ENCODE measurements around the gene RUNX2. TPM values are rescaled to one million over a fixed set of nuclear protein-coding genes. Genes with fewer than 3 reads are reported as not detected.
"Not testable (repeated sequence)": the region's sequence is repeated elsewhere in the genome, so short reads cannot be mapped to it uniquely, and the experiment has no call there.

The RUNX2 gene
- total and polyA plus RNA-seq, 2 of the 8 experiments (the other 6 are each of a cell fraction or from before 2014, with no cell fraction given): 0.26 to 1.2 TPM

DNA sequence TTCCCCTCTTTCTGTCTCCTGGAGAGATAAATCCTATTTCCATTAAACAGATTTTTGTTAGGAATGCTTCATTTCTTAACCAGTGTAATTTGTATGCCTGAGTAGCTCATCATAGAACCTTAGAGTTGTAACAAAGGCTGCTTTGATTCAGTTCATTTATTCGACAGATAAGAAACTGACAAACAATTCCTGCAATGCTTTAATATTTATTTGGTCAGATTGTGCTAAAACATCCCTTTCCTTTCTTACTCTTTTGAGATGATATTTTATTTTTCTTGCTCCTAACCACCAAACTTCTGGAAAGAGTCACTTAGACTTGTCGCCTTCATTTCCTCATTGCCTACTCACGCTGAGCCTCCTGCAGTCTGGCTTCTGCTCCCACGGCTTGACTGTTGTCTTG lies 138.6 kb downstream of the RUNX2 start:
- H2BK15ac ChIP-seq (ENCODE audit: low read length): no peak overlapping the region
- no peaks in the 10 kb centered on the region for H3K79me1 ChIP-seq (ENCODE audit: low read depth, low read length)
- H4K20me1 ChIP-seq (replicated peaks in 1 of 2; ENCODE audit: control insufficient read depth in 1 of 2, insufficient read depth in 2 of 2, low read length in 2 of 2): no peaks in the 10 kb centered on the region
- no peak overlapping the region for H2BK20ac ChIP-seq (ENCODE audit: low read length)
- WGBS, 2 experiments (ENCODE audit: extremely low coverage in 1 of 2, insufficient coverage in 1 of 2, insufficient read length in 1 of 2, insufficient replicate concordance in 2 of 2, low coverage in 1 of 2, low lambda C conversion rate in 2 of 2, missing lambda C conversion rate in 1 of 2): 88% methylated on average over 4 of the region's 4 CpGs; no CpG with 5 or more reads in 1 of the 2 experiments
- TF ChIP-seq EP300 (IDR thresholded peaks at IDR 0.05; ENCODE audit: borderline replicate concordance in 1 of 2, low read depth in 2 of 2, low read length in 2 of 2): no peak
- no peak for TF ChIP-seq TCF12 (IDR thresholded peaks at IDR 0.05; ENCODE audit: low read depth, low read length)
- no peak overlapping the region for H3K4ac ChIP-seq (replicated peaks; ENCODE audit: insufficient read length, low read depth, low read length)
- no peaks in the 10 kb centered on the region for H3K23me2 ChIP-seq (ENCODE audit: low read depth, low read length)
- POLR2A ChIA-PET (ENCODE audit: partially characterized antibody): no interaction called here
- H3K14ac ChIP-seq (ENCODE audit: insufficient read length): no peak overlapping the region
- no peaks in the 10 kb centered on the region for H3K36me3 ChIP-seq (ENCODE audit: control insufficient read depth in 2 of 4, insufficient read depth in 4 of 4, low read length in 3 of 4)
- no peak overlapping the region for H2AFZ ChIP-seq (ENCODE audit: low read length)
- no peak overlapping the region for H2BK5ac ChIP-seq (ENCODE audit: low read depth, low read length)
- H3K4me2 ChIP-seq (ENCODE audit: insufficient read depth in 1 of 2, low read depth in 2 of 2, low read length in 2 of 2): no peak overlapping the region
- no peak overlapping the region for H4K5ac ChIP-seq (ENCODE audit: insufficient read length, low read depth, low read length)
- no peak for DNase-seq (ENCODE audit: low read depth in 1 of 2, low spot score in 2 of 2)
- no peak overlapping the region for H4K91ac ChIP-seq (replicated peaks; ENCODE audit: insufficient read length, low read length)
- no peaks in the 10 kb centered on the region for H3K27me3 ChIP-seq (replicated peaks in 1 of 4; ENCODE audit: control insufficient read depth in 3 of 4, extremely low read depth in 1 of 4, insufficient read depth in 3 of 4, low read length in 3 of 4)
- no peak overlapping the region for H3K18ac ChIP-seq (ENCODE audit: extremely low read depth, low read length)
- FAIRE-seq: no peak
- no peak overlapping the region for H2AK5ac ChIP-seq (ENCODE audit: low read depth, low read length)
- no peak overlapping the region for H2BK120ac ChIP-seq (replicated peaks; ENCODE audit: low read depth, low read length)
- H3K23ac ChIP-seq (ENCODE audit: insufficient read length): no peak overlapping the region
- no peak overlapping the region for H2BK12ac ChIP-seq (ENCODE audit: low read depth, low read length)
- H3K27ac ChIP-seq (ENCODE audit: low read depth, low read length): no peak overlapping the region
- no peak overlapping the region for H4K8ac ChIP-seq (ENCODE audit: extremely low read depth, insufficient read depth, low read length)
- no peaks in the 10 kb centered on the region for H3K9me3 ChIP-seq (ENCODE audit: insufficient read depth in 2 of 2, low read depth in 1 of 2, low read length in 1 of 2)
- no peaks in the 10 kb centered on the region for H3K79me2 ChIP-seq (ENCODE audit: control insufficient read depth in 1 of 2, insufficient read depth in 2 of 2, low read length in 2 of 2)
- H3K9ac ChIP-seq (replicated peaks in 1 of 4; ENCODE audit: extremely low read depth in 1 of 4, low read depth in 3 of 4, low read length in 3 of 4): no peak overlapping the region
- no peaks in the 10 kb centered on the region for H3K4me1 ChIP-seq (replicated peaks in 1 of 4; ENCODE audit: control insufficient read depth in 3 of 4, insufficient read depth in 4 of 4, low read length in 3 of 4)
- no peak overlapping the region for H3K4me3 ChIP-seq (ENCODE audit: extremely low read depth in 1 of 4, insufficient read depth in 2 of 4, low read depth in 3 of 4, low read length in 4 of 4)
- H3K56ac ChIP-seq (replicated peaks; ENCODE audit: insufficient read length, low read depth, low read length): no peak overlapping the region
- CTCF ChIA-PET (ENCODE audit: partially characterized antibody): no interaction called here

DNA sequence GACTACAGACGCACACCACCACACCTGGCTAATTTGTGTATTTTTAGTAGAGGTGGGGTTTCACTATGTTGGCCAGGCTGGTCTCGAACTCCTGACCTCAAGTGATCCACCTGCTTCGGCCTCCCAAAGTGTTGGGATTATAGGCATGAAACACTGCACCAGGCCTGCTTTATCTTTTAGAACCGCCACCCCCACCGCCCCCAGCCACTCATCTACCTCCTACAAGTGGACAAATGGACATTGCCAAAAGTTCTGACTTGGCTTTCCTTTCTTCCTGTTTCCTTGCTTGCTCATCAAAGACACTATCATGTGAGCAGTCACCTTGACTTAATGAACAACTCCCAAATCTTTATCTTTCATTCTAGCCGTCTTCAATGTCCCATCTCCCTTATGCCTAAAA lies 139.3 kb downstream of the RUNX2 start:
- H4K5ac ChIP-seq (ENCODE audit: insufficient read length, low read depth, low read length); FAIRE-seq; H4K20me1 ChIP-seq (replicated peaks in 1 of 2; ENCODE audit: control insufficient read depth in 1 of 2, insufficient read depth in 2 of 2, low read length in 2 of 2); H3K79me1 ChIP-seq (ENCODE audit: low read depth, low read length); H3K36me3 ChIP-seq (ENCODE audit: control insufficient read depth in 2 of 4, insufficient read depth in 4 of 4, low read length in 3 of 4); H3K27ac ChIP-seq (ENCODE audit: low read depth, low read length); H2BK15ac ChIP-seq (ENCODE audit: low read length); H3K27me3 ChIP-seq (replicated peaks in 1 of 4; ENCODE audit: control insufficient read depth in 3 of 4, extremely low read depth in 1 of 4, insufficient read depth in 3 of 4, low read length in 3 of 4); H3K23ac ChIP-seq (ENCODE audit: insufficient read length); H3K4me2 ChIP-seq (ENCODE audit: insufficient read depth in 1 of 2, low read depth in 2 of 2, low read length in 2 of 2); POLR2A ChIA-PET (ENCODE audit: partially characterized antibody); H3K18ac ChIP-seq (ENCODE audit: extremely low read depth, low read length); H2BK20ac ChIP-seq (ENCODE audit: low read length); H3K4me3 ChIP-seq (ENCODE audit: extremely low read depth in 1 of 4, insufficient read depth in 2 of 4, low read depth in 3 of 4, low read length in 4 of 4); H4K8ac ChIP-seq (ENCODE audit: extremely low read depth, insufficient read depth, low read length); H3K9me3 ChIP-seq (ENCODE audit: insufficient read depth in 2 of 2, low read depth in 1 of 2, low read length in 1 of 2); H4K91ac ChIP-seq (replicated peaks; ENCODE audit: insufficient read length, low read length); H3K4me1 ChIP-seq (replicated peaks in 1 of 4; ENCODE audit: control insufficient read depth in 3 of 4, insufficient read depth in 4 of 4, low read length in 3 of 4); H3K9ac ChIP-seq (replicated peaks in 1 of 4; ENCODE audit: extremely low read depth in 1 of 4, low read depth in 3 of 4, low read length in 3 of 4); H2BK5ac ChIP-seq (ENCODE audit: low read depth, low read length); H3K14ac ChIP-seq (ENCODE audit: insufficient read length); DNase-seq (ENCODE audit: low read depth in 1 of 2, low spot score in 2 of 2); H3K56ac ChIP-seq (replicated peaks; ENCODE audit: insufficient read length, low read depth, low read length); H2AFZ ChIP-seq (ENCODE audit: low read length); H3K23me2 ChIP-seq (ENCODE audit: low read depth, low read length); H3K79me2 ChIP-seq (ENCODE audit: control insufficient read depth in 1 of 2, insufficient read depth in 2 of 2, low read length in 2 of 2); H3K4ac ChIP-seq (replicated peaks; ENCODE audit: insufficient read length, low read depth, low read length); H2BK12ac ChIP-seq (ENCODE audit: low read depth, low read length); CTCF ChIA-PET (ENCODE audit: partially characterized antibody); H2AK5ac ChIP-seq (ENCODE audit: low read depth, low read length); H2BK120ac ChIP-seq (replicated peaks; ENCODE audit: low read depth, low read length): not testable (repeated sequence)
- 98% methylated on average over 6 of the region's 6 CpGs; no CpG with 5 or more reads in 1 of the 2 experiments for WGBS, 2 experiments (ENCODE audit: extremely low coverage in 1 of 2, insufficient coverage in 1 of 2, insufficient read length in 1 of 2, insufficient replicate concordance in 2 of 2, low coverage in 1 of 2, low lambda C conversion rate in 2 of 2, missing lambda C conversion rate in 1 of 2)

Measured in H1 (cell line).